CD4-positive, alpha-beta T cell treated with Interleukin-6 for 4 hours (primary cell): ENCODE results near the gene PLAU.
A peak's percentile ranks its signal among the peaks of the same experiment; 100 is the strongest.
"Not testable (repeated sequence)": the region's sequence is repeated elsewhere in the genome, so short reads cannot be mapped to it uniquely, and the experiment has no call there.

ENCODE experiments used
- DNase-seq: peaks from one replicate; pipeline ENCODE4 v3.0.0-alpha.2; 2020; ENCODE audit warnings: mixed read lengths

The PLAU gene

DNA sequence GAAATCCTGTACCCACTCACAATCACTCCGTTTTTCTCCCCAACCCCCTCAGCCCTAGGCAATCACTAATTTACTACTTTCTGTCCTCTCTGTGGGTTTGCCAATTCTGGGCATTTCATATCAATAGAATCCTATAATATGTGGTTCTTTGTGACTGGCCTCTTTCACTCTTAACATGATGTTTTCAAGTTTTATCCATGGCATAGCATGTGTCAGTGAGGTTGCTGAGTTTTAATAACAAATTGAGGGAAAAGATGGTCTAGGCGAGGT, 11.9 kb downstream of the PLAU start:
- DNase-seq, result no peak

- DNase-seq, result no peak
Measured at GRCh38 chr10:73923935-73924598, 13.1 kb downstream of the PLAU start.

DNA sequence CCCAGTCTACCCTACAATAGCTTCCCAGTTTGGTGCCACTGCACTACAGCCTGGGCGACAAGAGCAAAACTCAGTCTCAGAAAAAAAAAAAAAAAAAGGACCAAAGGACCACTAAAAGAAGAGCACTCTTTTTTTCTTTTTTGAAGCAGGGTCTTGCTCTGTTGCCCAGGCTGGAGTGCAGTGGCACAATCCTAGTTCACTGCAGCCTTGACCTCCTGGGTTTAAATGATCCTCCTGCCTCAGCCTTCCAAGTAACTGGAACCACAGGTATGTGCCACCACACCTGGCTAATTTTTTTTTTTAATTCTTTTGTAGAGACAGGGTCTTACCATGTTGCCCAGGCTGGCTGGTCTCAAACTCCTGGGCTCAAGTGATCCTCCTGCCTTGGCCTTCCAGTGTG, 14.0 kb downstream of the PLAU start:
- DNase-seq, result no peak

GRCh38 chr10:73925539-73925938, 14.6 kb downstream of the PLAU start:
- DNase-seq, result no peak

DNA sequence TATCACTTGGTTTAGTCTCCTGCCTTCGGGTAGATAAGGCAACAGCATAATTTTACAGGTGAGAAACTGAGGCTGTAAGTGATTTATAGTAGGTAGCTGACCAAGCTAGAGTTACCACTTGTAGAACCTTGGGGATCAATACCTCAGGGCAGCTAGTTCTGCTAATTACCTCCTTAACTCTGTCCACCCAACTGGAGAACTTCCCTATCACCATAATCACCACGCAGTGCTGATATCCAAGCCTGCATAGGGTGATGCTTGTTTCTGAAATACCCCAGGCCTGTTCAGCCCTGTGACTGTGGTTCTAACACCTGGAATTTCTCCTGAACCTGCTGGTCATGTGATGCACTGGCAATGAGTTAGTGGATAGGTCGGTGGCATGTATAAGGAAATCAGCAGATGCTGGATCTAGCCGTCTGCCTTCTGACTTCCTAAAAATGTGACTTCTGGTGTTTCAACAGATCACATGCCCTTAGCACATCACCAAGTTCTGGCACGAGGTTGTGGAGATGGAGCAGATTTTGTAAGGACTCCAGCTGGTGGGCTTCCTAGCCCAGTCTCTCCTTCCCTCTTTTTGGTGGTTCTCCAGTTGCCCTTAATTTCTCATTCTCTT, 15.3 kb downstream of the PLAU start:
- DNase-seq, result no peak

GRCh38 chr10:73930630-73931327, 19.8 kb downstream of the PLAU start:
- not testable (repeated sequence) for DNase-seq

GRCh38 chr10:73931767-73932619, 21.1 kb downstream of the PLAU start:
- peak; percentile 76 for DNase-seq

DNA sequence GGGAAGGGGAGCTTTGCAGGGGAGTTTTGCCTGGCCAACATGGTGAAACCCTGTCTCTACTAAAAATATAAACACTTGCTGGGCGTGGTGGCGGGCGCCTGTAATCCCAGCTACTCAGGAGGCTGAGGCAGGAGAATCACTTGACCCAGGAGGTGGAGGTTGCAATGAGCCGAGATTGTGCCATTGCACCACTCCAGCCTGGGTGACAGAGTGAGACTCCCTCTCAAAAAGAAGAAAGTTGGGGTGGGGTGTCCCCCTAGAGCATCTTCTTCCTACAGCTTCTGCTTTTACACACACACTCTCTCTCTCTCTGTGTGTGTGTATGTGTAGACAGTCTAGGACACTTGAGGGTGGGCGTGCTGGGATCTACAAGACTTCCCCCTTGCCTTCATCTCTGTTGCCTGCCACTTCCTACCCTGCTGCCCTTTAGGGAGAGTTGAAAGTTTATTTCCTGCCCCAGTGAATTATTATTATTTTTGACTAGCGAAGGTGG, 21.7 kb downstream of the PLAU start:
- DNase-seq, result no peak

DNA sequence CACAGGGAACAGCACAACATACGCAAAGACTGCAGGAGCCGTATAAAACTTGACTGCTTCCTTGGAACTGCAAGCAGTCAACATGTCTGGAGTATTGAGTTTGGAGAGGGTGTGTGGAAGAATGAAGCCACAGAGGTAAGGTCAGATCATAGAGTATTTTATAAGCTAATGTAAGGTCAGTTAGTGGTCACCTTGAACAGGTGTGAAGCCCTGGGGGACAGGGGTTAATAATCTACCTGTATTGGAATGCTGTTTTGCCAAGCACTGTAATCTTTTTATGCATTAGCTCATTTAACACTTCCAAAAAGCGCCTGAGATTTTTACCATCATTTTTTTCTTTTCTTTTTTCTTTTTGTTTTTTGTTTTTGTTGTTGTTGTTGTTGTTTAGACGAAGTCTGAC, 23.1 kb downstream of the PLAU start:
- DNase-seq, result no peak

GRCh38 chr10:73935895-73936294, 25.0 kb downstream of the PLAU start:
- no peak for DNase-seq

DNA sequence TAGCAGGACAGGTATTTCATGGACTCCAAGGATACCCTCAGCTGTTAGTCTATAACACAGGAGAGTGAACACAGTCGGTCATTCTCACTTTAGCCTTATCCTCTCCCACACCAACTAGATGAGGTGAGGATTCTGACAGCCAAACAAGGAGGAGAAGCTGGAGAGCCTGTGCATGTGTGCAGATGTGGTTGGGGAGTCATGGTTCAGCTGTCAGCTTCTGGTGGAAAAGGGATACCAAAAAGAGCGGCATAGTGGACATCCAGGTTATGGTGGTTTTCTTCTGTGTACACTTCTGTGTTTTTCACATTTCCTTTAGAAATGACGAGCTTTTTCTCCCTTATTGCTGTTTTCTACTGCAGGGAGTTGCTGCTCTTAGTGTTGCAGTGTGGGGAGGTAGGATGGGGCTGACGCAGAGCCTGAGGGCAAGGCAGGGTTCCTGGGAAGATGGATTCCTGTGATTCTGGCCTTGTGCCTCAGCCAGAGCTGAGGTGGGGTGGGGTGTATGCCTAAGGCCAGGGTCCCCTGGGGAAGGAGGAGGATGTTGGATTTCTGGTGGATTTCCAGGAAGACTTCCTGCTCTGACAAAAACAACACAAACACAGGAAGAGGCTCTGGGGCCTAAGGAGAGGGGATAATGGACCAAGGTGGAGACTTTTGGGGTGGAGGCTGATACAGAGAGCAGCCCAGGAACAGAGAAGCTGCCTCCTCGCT, 26.6 kb downstream of the PLAU start:
- no peak for DNase-seq

DNA sequence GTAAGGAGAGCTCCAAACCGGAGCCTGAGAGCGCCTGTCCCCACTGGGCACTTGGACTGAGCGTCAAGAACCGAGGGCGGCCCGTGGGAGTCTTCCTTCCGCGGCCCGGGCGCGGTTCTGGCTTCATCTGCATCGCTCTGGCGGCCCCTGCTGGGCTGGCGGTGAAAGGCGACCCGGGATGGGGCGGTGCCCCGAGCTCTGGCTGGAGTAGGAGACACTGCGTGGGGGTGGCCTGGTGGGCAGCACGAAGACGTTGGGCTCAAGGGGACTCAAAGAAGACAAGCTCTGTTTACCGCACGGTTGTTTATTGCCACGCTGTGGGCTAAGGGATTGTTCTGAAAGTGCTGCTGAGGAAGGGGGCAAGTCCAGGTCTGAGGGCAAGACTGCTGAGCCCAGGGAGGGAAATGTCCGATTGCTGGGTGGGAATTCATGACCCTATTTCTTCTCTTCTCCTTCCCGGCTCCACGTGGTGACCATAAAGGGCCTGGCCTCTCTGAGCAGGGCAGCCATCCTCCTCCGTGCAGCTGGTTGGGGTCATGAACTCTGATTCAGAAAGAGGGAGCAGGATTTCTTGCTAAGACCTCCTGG, 29.8 kb downstream of the PLAU start:
- peak; percentile 89 for DNase-seq

- no peak for DNase-seq
Measured at GRCh38 chr10:73941300-73941699, 30.4 kb downstream of the PLAU start.

- no peak for DNase-seq
Measured at GRCh38 chr10:73944356-73945100, 33.6 kb downstream of the PLAU start.

DNA sequence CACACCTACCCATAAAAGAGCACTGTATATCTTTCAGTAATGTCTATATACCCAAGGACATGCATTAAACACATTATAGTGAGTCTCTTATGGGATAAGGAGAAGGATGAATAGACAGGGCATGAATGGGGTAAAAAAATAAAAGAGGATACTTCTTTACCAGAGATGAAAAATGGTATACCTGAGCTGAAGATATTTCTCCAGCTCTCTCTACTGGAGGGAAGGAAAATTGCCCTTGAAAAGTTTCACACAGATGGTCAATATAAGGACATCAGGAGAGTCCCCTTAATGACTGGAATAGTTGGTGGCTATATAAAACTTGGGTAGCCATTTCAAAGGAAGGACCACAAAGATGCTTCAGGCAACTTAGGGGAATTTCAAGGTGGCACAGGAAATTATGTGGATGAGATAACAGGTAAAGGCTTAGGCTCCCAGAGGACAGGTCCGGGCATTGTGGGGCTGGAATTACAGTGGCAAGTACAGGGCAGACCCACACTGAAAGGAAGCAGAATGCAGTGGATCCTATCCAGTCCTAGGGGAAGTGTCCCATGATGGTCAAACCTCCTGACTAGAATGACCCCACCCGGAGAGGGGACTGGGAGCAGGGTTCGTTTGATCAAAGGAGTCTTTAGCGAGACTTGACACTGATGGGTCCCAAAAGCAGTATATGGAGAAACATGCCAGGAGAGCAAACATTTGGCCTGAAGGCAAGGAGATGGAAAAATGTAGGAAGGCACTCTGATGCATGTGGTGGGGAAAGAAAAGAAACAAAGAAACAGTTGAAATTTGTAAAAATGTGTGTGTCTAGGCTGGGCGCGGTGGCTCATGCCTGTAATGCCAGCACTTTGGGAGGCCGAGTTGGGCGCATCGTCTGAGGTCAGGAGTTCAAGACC, 35.6 kb downstream of the PLAU start:
- DNase-seq, result no peak

GRCh38 chr10:73948947-73949633, 38.2 kb downstream of the PLAU start:
- no peak for DNase-seq

DNA sequence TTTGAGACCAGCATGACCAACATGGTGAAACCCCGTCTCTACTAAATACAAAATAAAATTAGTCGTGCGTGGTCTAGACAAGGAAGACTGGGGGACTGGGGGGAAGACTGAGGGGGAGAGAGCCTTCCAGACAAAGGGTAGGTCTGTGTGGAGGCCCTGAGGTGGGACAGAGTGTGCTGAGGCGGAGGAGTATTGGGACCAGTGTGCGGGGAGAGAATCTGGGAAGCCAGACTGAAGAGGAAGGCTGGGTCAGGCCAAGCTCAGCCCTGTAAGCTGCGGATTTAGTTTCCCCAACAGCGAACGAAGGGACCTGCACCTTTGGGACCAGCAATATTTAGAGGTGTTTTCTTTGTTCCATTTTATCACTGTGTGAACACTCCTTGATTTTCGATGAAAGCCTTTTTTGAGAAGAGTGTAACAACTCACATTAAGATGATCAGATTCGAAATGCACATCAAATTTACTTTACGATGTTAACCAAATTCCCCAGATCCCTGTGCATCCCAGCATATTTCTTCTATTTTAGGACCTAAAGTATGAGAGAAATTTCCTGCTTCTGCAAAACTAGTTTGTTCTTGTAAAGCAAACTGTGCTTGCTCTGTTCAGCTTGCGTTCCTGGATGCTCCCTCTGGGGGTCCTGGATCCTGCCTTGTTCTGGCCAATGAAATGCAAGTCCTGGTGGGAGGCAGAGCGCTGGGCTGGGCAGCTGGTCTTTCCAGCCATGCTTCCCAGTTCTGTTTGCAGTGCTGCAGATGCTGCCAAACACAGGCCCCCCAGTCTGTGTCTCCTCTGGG, 39.4 kb downstream of the PLAU start:
- no peak for DNase-seq

- no peak for DNase-seq
Measured at GRCh38 chr10:73953665-73954064, 42.7 kb downstream of the PLAU start.

DNA sequence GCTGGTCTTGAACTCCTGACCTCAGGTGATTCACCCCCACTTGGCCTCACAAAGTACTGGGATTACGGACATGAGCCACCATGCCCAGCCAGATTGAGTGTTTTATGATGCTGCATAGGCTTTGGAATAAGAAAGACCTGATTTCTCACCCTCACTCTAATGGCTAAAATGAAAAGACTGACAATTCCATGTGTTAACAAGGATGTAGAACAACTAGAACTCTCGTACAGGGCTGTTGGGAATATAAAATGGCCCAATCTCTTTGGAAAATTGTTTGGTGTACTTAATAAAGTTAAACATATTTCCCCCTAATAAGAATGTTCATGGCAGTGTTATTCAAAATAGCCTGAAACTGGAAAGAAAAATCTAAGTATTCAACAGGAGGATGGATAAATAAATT, 43.8 kb downstream of the PLAU start:
- DNase-seq, result no peak
